Smooth muscle cell of trachea (primary cell): ENCODE results near the gene PRDM5. TPM values are rescaled to one million over a fixed set of nuclear protein-coding genes. Genes with fewer than 3 reads are reported as not detected.

Experiments
- total RNA-seq: library from RNA; depleted of rRNA; stranded (reverse); fragments of >200 nt; gene quantifications from 2 replicates; pipeline ENCODE4 v1.2.1, GENCODE V29; 2014

Gene PRDM5
- 21.8 and 23.4 TPM in 2 replicates for total RNA-seq

DNA sequence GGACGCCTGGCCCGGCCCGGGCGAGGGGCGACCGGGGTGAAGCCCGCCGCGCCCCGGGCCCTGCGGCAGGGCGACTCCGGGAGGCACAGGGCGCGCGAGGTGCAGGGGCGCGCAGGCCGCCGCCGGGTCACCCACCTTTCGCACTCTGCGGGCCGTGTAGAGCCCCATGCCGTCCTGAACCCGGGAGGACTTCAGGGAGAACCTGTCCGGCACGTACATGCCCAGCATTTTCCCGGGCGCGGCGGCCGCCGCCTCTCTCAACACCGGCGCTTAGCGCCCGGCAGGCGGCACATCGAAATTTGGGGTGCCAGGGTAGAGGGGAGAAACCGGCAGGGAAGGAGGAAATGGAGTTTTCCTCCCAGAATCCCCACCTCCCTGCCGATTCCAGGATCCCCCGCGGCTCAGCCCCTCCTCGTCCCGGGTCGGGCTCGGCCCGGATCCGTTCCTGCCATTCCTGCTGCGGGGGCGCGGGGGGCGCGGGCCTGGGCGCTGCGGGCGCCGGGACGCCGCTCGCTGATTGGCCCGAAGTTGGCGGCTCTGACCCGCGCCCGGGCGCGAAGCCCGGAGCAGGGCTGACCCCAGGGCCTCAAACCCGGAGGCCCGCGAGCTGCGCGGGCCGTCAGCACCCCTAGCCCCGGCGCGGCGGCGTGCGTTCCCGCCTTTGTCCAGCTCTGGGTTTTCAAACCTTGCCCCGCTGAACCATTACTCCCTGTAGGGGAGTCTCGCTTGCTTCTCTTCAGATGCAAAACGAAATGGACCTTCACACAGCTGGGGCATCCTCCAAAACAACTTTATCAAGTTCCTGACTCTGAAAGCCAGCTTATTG, at the start of gene PRDM5:
Gene PRDM5, minus strand, starts transcription at position 346 of the 826 bp plus-strand sequence. Its CDS starts 118 bp downstream, at position 228.

Other genes starting within 250 kb of the PRDM5 start
- gene NDNF, start 149.8 kb upstream of the PRDM5 start, total RNA-seq: 0.50 and 1.6 TPM in 2 replicates
- 0.17 and 0.87 TPM in 2 replicates for gene TNIP3, start 241.6 kb upstream of the PRDM5 start, total RNA-seq